ENCODE results near the gene SST. TPM values are rescaled to one million over a fixed set of nuclear protein-coding genes. Genes with fewer than 3 reads are reported as not detected.

The SST gene
- total and polyA plus RNA-seq, 2 of the 13 experiments (the other 11 are each of a cell fraction or from before 2014, with no cell fraction given), result not detected

DNA sequence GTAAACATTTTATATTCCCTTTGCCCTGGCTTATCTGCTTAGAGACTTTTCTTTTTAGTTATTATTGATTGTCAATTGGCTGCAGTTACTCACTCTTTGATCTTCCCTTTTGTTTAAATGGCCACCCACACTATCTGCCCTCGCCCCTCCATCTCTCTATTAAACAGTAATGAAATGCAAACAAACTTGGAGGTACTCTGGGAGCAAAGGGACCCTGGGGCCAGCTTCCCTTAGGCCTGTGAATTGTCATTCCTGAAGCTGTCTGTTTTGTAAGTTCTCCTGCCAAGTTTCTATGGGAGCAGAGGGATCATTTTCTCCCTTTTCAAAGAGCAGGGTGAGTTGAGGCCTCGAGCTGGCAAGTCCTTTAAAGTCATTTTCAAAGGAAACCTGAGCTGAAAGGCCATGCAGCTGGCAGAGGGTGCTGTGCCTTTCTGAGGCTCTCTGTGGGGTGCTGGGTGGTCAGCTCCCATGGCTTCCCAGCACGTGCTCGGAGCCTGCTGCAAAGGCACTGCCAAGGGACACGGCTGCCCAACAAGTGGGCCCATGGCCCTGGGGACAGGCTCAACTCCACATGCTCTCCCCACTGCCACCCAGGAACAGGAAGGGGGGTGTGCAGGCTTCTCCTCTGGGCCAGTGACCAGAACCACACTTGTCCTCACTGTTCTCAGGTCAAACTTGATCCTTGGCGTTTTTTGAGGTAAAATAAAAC is 49.6 kb upstream of the SST start (continued):
- TF ChIP-seq, protein P1, sequence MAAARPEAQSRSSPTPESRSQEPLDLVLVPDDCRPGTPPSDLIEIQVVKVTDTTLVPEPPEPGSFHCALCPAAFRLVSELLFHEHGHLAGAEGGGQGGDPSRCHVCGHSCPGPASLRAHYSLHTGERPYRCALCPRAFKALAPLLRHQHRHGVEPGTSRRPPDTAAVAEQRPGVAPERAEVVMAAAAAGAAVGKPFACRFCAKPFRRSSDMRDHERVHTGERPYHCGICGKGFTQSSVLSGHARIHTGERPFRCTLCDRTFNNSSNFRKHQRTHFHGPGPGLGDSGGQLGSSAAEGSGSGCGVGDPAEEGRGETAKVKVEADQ (CRISPR knock-in tag; IDR thresholded peaks at IDR 0.05; ENCODE audit: borderline replicate concordance), result no peak; the same call in 1 of the 2 replicates
- TF ChIP-seq ZNF138 (CRISPR knock-in tag; IDR thresholded peaks at IDR 0.05; ENCODE audit: low read depth), result 0 out of 2 replicates have a peak, but pooled peaks have one; percentile 44
- no peak for TF ChIP-seq SETDB1 (CRISPR knock-in tag; IDR thresholded peaks at IDR 0.05; ENCODE audit: borderline replicate concordance)
- no peak for TF ChIP-seq ZC3H4 (CRISPR knock-in tag; IDR thresholded peaks at IDR 0.05; ENCODE audit: borderline replicate concordance)
- no peak for TF ChIP-seq SKI (IDR thresholded peaks at IDR 0.05; ENCODE audit: partially characterized antibody)
- no peak for TF ChIP-seq ZNF354B (CRISPR knock-in tag; IDR thresholded peaks at IDR 0.05)
- TF ChIP-seq ZBTB38 (CRISPR knock-in tag; IDR thresholded peaks at IDR 0.05), result peak; percentile 57; the same call in 1 of the 2 replicates
- TF ChIP-seq CCAR2 (optimal IDR thresholded peaks at IDR 0.05; ENCODE audit: low read depth, low read length), result peak; percentile 23
- peak; percentile 90 for TF ChIP-seq MYC (CRISPR knock-in tag; IDR thresholded peaks at IDR 0.05; ENCODE audit: borderline replicate concordance)
- TF ChIP-seq, protein P2, sequence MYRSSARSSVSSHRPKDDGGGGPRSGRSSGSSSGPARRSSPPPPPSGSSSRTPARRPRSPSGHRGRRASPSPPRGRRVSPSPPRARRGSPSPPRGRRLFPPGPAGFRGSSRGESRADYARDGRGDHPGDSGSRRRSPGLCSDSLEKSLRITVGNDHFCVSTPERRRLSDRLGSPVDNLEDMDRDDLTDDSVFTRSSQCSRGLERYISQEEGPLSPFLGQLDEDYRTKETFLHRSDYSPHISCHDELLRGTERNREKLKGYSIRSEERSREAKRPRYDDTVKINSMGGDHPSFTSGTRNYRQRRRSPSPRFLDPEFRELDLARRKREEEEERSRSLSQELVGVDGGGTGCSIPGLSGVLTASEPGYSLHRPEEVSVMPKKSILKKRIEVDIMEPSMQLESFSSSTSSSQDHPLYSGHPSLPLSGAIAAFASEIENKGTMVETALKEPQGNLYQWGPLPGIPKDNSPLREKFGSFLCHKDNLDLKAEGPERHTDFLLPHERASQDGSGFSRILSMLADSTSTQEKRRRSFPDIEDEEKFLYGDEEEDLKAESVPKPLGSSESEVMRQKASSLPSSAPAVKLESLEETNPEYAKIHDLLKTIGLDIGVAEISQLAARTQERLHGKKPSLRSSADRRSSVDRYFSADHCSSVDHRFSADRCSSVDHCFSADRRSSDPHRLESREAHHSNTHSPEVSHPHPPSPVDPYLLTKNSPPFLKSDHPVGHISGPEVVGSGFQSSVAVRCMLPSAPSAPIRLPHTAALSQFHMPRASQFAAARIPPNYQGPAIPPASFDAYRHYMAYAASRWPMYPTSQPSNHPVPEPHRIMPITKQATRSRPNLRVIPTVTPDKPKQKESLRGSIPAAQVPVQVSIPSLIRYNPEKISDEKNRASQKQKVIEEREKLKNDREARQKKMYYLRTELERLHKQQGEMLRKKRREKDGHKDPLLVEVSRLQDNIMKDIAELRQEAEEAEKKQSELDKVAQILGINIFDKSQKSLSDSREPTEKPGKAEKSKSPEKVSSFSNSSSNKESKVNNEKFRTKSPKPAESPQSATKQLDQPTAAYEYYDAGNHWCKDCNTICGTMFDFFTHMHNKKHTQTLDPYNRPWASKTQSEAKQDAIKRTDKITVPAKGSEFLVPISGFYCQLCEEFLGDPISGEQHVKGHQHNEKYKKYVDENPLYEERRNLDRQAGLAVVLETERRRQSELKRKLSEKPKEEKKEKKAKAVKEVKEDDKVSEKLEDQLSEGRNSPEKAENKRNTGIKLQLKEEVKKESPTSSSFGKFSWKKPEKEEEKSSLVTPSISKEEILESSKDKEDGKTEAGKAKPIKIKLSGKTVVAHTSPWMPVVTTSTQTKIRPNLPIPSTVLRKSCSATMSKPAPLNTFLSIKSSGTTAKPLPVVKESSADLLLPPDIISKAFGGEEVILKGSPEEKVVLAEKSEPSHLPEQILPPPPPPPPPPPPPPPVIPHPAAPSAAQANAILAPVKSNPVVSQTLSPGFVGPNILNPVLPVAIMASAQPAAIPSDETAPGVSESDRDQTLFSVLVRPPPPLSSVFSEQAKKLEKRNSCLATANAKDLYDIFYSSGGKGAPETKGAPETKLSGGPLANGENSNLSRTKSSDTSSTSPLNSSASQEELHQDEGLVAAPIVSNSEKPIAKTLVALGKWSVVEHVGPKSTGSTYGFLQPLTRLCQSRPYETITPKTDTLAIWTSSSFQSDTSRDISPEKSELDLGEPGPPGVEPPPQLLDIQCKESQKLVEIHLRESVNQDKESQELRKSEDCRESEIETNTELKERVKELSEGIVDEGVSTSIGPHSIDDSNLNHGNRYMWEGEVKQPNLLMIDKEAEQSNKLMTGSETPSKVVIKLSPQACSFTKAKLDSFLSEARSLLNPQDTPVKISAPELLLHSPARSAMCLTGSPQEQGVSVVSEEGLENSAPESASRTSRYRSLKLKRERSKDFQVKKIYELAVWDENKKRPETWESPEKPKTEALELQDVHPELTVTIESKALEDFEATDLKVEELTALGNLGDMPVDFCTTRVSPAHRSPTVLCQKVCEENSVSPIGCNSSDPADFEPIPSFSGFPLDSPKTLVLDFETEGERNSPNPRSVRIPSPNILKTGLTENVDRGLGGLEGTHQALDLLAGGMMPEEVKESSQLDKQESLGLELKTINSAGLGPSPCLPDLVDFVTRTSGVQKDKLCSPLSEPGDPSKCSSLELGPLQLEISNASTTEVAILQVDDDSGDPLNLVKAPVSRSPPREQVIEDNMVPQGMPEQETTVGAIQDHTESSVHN (CRISPR knock-in tag; IDR thresholded peaks at IDR 0.05), result no peak
- peak; percentile 81; the same call in 1 of the 2 replicates for TF ChIP-seq SIX1 (CRISPR knock-in tag; IDR thresholded peaks at IDR 0.05; ENCODE audit: borderline replicate concordance)
- peak; percentile 47; the same call in 1 of the 2 replicates for TF ChIP-seq ZNF746 (CRISPR knock-in tag; IDR thresholded peaks at IDR 0.05)
- no peak for TF ChIP-seq CBX1 (IDR thresholded peaks at IDR 0.05; ENCODE audit: low read depth)
- TF ChIP-seq RAD21 (CRISPR knock-in tag; IDR thresholded peaks at IDR 0.05), result no peak
- TF ChIP-seq, protein P3, sequence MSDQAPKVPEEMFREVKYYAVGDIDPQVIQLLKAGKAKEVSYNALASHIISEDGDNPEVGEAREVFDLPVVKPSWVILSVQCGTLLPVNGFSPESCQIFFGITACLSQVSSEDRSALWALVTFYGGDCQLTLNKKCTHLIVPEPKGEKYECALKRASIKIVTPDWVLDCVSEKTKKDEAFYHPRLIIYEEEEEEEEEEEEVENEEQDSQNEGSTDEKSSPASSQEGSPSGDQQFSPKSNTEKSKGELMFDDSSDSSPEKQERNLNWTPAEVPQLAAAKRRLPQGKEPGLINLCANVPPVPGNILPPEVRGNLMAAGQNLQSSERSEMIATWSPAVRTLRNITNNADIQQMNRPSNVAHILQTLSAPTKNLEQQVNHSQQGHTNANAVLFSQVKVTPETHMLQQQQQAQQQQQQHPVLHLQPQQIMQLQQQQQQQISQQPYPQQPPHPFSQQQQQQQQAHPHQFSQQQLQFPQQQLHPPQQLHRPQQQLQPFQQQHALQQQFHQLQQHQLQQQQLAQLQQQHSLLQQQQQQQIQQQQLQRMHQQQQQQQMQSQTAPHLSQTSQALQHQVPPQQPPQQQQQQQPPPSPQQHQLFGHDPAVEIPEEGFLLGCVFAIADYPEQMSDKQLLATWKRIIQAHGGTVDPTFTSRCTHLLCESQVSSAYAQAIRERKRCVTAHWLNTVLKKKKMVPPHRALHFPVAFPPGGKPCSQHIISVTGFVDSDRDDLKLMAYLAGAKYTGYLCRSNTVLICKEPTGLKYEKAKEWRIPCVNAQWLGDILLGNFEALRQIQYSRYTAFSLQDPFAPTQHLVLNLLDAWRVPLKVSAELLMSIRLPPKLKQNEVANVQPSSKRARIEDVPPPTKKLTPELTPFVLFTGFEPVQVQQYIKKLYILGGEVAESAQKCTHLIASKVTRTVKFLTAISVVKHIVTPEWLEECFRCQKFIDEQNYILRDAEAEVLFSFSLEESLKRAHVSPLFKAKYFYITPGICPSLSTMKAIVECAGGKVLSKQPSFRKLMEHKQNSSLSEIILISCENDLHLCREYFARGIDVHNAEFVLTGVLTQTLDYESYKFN (CRISPR knock-in tag; conservative IDR thresholded peaks at IDR 0.05), result peak; percentile 96
- TF ChIP-seq SCMH1 (CRISPR knock-in tag; IDR thresholded peaks at IDR 0.05; ENCODE audit: borderline replicate concordance), result no peak
- TF ChIP-seq ZNF160 (CRISPR knock-in tag; IDR thresholded peaks at IDR 0.05), result 0 out of 2 replicates have a peak, but pooled peaks have one; percentile 22

Data from HepG2 (cell line).